Activated B cell treated with CpG ODN at 0.5 μM for 24 hours (primary cell): ENCODE data around the gene KCNQ2. TPM values are rescaled to one million over a fixed set of nuclear protein-coding genes. Genes with fewer than 3 reads are reported as not detected.
"Not testable (repeated sequence)": the region's sequence is repeated elsewhere in the genome, so short reads cannot be mapped to it uniquely, and the experiment has no call there.

Experiments
- ATAC-seq: fragments of 200-7000 bp; cut with Tn5 transposase; one replicate; pipeline ENCODE4 v1.10.0; 2021; ENCODE audit warnings: low read depth, mild to moderate bottlenecking, moderate library complexity
- CTCF ChIA-PET: fragments of 350-600 bp; sonication (Branson Sonifier 250); formaldehyde crosslinking; loops from one replicate; lab custom pipeline; 2021; ENCODE audit warnings: antibody characterized with exemption; lab: Charles Lee
- POLR2A ChIA-PET: fragments of 350-600 bp; sonication (Branson Sonifier 250); formaldehyde crosslinking; loops from one replicate; lab custom pipeline; 2021; ENCODE audit warnings: antibody characterized with exemption; lab: Charles Lee
- DNase-seq: peaks from one replicate; pipeline ENCODE4 v3.0.0; 2022
- H3K27ac Mint-ChIP-seq: one replicate; pipeline ENCODE4 v1.8.0; 2020; ENCODE audit warnings: mixed read lengths
- H3K27me3 Mint-ChIP-seq: one replicate; pipeline ENCODE4 v1.8.0; 2021; ENCODE audit warnings: mixed read lengths
- H3K36me3 Mint-ChIP-seq: one replicate; pipeline ENCODE4 v1.8.0; 2021; ENCODE audit warnings: low read depth, mixed read lengths
- H3K4me1 Mint-ChIP-seq: one replicate; pipeline ENCODE4 v1.8.0; 2021; ENCODE audit warnings: mixed read lengths
- H3K4me3 Mint-ChIP-seq: one replicate; pipeline ENCODE4 v1.8.0; 2020; ENCODE audit warnings: mild to moderate bottlenecking, mixed read lengths
- H3K9me3 Mint-ChIP-seq: one replicate; pipeline ENCODE4 v1.8.0; 2020; ENCODE audit warnings: mixed read lengths
- CTCF ChIP-seq: fragments of 200-600 bp; IDR thresholded peaks from one replicate; pipeline ENCODE4 v1.8.0; 2022; ENCODE audit warnings: antibody characterized with exemption, mild to moderate bottlenecking
- intact Hi-C: fragments of 100-400 bp; cut with micrococcal nuclease; formaldehyde crosslinking; loops from one replicate; pipeline ENCODE4 v1.15.1; 2024
- total RNA-seq: library from RNA; stranded (reverse); gene quantifications from 2 replicates; pipeline ENCODE4 v1.2.3, GENCODE V29; 2022

KCNQ2 gene
- total RNA-seq, 1 donor from 2014 or later: not detected

GRCh38 chr20:63484651-63485403 lies 12.4 kb upstream of the KCNQ2 start:
- ATAC-seq (no peak), DNase-seq (no peak)
- Mint-ChIP-seq H3K4me1 (no peaks in the 10 kb centered on the region), H3K36me3 (no peaks in the 10 kb centered on the region), H3K9me3 (no peaks in the 10 kb centered on the region), H3K27ac (no peak overlapping the region), H3K4me3 (no peak overlapping the region), H3K27me3 (peaks cover 25% of the 10 kb centered on the region)
- POLR2A ChIA-PET: interaction anchor here (0.6 kb wide), 1 partner anchor 539 kb away, joined by 3 read pairs; no protein-coding TSS in a partner anchor
- CTCF ChIA-PET: no interaction called here
- intact Hi-C loops: no loop called here
- TF ChIP-seq CTCF: no peak

DNA sequence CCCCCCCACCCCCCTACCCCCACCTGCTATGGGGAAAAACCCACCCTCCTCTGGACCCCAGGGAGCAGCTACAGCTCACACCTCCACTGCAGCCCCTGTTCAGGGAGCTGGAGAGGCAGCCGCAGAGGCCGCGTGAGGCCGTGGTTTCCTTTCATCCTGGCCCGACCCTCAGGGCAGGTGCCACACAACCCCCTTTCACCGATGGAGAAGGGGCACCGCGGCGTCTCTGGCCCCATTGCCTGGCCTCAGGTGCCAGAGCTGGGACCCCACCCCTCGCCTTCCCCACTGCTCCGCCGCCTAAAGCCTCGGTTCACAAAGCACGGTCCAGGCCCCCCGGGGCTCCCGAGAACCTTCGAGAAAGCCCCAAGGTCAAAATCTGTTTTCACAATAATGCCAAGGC lies 11.8 kb upstream of the KCNQ2 start:
- no peaks in the 10 kb centered on the region for H3K36me3 Mint-ChIP-seq
- intact Hi-C loops: no loop called here
- no peak overlapping the region for H3K4me3 Mint-ChIP-seq
- DNase-seq (no peak), ATAC-seq (no peak)
- H3K27ac Mint-ChIP-seq: no peak overlapping the region
- CTCF ChIA-PET: no interaction called here
- no peak for TF ChIP-seq CTCF
- peaks cover 23% of the 10 kb centered on the region for H3K27me3 Mint-ChIP-seq
- H3K4me1 Mint-ChIP-seq: no peaks in the 10 kb centered on the region
- POLR2A ChIA-PET: interaction anchor here (0.6 kb wide), 1 partner anchor 539 kb away, joined by 3 read pairs; no protein-coding TSS in a partner anchor
- H3K9me3 Mint-ChIP-seq: no peaks in the 10 kb centered on the region

DNA sequence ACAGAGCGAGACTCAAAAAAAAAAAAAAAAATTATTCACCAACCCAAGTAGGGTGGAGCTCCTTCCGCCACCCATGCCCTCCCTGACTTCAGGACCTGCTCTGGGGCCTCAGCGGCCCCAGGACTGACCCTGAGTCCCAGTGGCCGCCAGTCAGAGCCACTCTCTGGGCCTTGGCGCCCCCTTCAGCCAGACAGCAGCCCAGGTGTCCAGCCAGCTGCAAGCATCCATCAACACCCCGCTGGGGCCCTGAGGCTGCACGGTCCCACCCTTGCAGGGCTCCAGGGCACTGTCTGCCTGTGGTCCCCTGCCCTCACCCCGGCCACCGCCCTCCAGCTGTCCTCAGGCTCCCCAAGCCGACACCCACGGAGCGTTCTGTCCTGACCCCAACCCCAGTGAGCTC lies 11.4 kb upstream of the KCNQ2 start:
- ATAC-seq: no peak
- no peak for DNase-seq
- H3K27me3 Mint-ChIP-seq: peaks cover 23% of the 10 kb centered on the region
- intact Hi-C loops: no loop called here
- H3K4me3 Mint-ChIP-seq: no peak overlapping the region
- TF ChIP-seq CTCF: no peak
- no peaks in the 10 kb centered on the region for H3K9me3 Mint-ChIP-seq
- no peaks in the 10 kb centered on the region for H3K36me3 Mint-ChIP-seq
- CTCF ChIA-PET: no interaction called here
- POLR2A ChIA-PET: interaction anchor here (0.6 kb wide), 1 partner anchor 540 kb away, joined by 3 read pairs; no protein-coding TSS in a partner anchor
- no peak overlapping the region for H3K27ac Mint-ChIP-seq
- H3K4me1 Mint-ChIP-seq: no peaks in the 10 kb centered on the region

DNA sequence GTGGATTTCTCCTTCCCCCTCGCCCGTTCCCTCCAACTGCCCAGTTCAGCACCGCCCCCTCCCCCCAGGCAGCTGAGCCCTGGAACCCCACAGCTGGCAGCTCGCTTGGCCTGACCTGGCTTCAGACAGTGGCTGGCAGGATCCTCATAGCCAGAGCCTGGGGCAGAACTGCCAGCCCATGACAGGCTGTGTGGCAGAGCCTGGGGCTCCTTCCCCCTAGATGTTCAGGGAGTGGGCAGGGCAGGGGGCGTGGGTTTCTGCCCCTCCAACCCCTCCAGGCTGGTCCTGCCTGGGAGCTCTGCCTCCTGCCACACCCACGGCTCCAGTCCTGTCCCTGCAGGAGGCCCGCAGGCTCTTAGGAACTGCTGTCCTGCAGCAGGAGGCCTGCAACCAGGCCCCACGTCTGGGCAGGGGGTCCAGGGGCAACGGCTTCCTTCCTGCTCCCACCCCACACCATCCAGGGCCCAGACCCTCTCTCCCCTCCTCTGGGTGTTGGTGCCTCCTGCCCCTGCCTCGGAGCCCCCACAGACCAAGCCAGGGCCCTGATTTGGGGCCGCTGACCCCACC lies 9.6 kb upstream of the KCNQ2 start:
- CTCF ChIA-PET: no interaction called here
- no peak for ATAC-seq
- no peak overlapping the region for H3K4me3 Mint-ChIP-seq
- DNase-seq: no peak
- intact Hi-C loops: no loop called here
- H3K36me3 Mint-ChIP-seq: no peaks in the 10 kb centered on the region
- no peak for TF ChIP-seq CTCF
- no peaks in the 10 kb centered on the region for H3K4me1 Mint-ChIP-seq
- POLR2A ChIA-PET: no interaction called here
- no peaks in the 10 kb centered on the region for H3K9me3 Mint-ChIP-seq
- H3K27ac Mint-ChIP-seq: no peak overlapping the region
- peaks cover 30% of the 10 kb centered on the region for H3K27me3 Mint-ChIP-seq

GRCh38 chr20:63481503-63481902 lies 9.0 kb upstream of the KCNQ2 start:
- Mint-ChIP-seq H3K27me3 (peaks cover 33% of the 10 kb centered on the region), H3K4me1 (no peaks in the 10 kb centered on the region), H3K4me3 (no peak overlapping the region), H3K36me3 (no peaks in the 10 kb centered on the region), H3K27ac (no peak overlapping the region), H3K9me3 (no peaks in the 10 kb centered on the region)
- ChIA-PET CTCF (no interaction called here), POLR2A (no interaction called here)
- intact Hi-C loops: no loop called here
- DNase-seq (no peak), ATAC-seq (no peak)
- no peak for TF ChIP-seq CTCF

GRCh38 chr20:63479695-63480419 lies 7.4 kb upstream of the KCNQ2 start:
- ATAC-seq, H3K27ac Mint-ChIP-seq, DNase-seq, H3K4me1 Mint-ChIP-seq, H3K36me3 Mint-ChIP-seq, intact Hi-C loops, POLR2A ChIA-PET, H3K9me3 Mint-ChIP-seq, H3K4me3 Mint-ChIP-seq, CTCF ChIA-PET: not testable (repeated sequence)
- peaks cover 36% of the 10 kb centered on the region for H3K27me3 Mint-ChIP-seq
